ENCODE results near the gene TYK2. TPM values are rescaled to one million over a fixed set of nuclear protein-coding genes. Genes with fewer than 3 reads are reported as not detected.

TYK2 gene
- total RNA-seq, 1 experiment from 2014 or later = 118 TPM

DNA sequence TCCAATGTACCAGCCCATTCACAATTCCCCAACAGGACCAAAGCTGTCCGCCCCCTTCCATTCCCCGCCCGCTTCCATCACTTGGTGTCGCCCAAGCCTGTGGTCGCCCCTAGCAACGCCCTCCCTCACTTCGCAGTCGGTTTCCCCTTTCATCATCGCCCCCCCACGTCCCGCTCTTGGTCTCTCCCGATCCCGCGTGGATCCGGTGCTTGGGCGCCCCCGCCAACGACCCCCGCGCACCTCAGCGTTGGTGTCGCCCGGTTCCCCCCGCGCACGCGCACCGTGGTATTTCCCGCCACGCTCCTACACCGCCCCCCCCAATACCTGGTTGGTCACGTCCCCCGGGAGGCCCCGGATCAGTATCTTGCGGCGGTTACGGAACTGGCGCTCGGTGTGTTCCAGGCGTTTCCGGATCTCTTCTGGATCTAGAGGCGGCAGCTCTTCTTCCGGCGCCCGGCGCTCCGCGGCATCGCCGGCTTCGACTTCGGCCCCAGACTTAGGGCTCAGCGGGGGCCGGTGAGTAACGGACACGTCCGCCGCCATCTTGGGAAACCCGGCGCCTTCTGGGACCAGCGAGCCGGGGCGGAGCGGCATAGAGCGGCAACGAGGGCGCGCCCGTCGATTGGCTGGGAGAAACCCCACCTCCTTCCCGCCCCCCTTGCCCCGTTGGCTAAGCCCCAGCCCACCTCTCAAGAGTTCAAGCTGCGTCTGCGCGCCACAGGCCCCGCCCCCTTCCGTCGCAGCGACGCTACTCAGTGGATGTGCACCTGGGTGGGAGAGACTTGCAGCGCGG, 47.2 kb downstream of the TYK2 start, which contains the start of gene RAVER1:
Gene RAVER1 (minus strand): TSS at position 565 of the 793 bp plus-strand sequence. CDS start 22 bp downstream, at position 543.
- CTCF ChIA-PET = interaction anchor here (0.6 to 0.8 kb wide), 2 partner anchors 71 to 324 kb away, joined by 7 to 9 read pairs; no protein-coding TSS in a partner anchor
- H3K27ac ChIP-seq (ENCODE audit: low read depth, low read length, poor library complexity, severe bottlenecking) = peak within 1 kb of the TSS; percentile 99

DNA sequence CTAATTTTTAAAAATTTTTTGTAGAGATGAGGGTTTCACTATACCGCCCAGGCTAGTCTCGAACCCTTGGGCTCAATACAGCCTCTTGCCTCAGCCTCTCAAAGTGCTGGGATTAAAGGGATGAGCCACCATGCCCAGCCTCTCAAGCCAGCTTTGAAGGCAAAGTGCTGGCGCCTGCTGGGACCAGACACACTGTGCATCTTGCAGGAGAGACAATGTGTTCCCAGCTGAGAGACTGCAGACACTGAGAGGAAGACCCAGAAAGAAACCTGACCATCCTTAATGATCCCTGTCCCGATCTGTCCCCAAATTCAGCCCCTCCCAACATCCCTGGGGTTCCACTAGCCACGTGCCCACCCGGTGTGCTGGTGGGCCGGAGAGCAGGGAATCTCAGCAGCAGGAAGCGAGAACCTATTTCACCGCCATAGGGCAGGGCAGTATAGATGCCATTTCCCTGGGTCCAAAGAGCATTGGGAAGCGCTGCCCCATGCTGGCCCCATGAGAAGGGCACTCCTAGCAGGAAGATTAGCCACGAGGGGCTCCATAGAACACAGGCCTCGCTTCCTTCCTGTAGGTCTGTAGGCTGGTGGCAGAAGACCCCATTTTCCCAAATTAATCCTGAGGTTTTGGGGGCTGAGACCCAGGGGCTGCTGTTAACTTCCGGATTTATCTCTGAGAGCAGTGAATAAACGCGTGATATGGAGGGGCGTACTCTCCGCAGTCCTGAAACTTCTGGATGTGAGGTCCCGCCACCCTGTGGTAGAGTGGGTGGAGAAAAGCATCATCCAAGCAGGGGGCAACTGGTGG, 48.0 kb downstream of the TYK2 start:
- POLR2A ChIA-PET (ENCODE audit: low non-redundant PET) = no interaction called here
- Histone ChIP-seq H3K27me3 (replicated peaks; ENCODE audit: insufficient read depth, low read depth, low read length, poor library complexity) (no peaks in the 10 kb centered on the region), H3K4me3 (ENCODE audit: low read depth, low read length, poor library complexity, severe bottlenecking) (peak overlapping the region; percentile 85), H3K36me3 (ENCODE audit: insufficient read depth, low read length, poor library complexity, severe bottlenecking) (peaks cover 39% of the 10 kb centered on the region), H3K4me1 (ENCODE audit: insufficient read depth, low read length, poor library complexity, severe bottlenecking) (peaks cover 28% of the 10 kb centered on the region), H3K27ac (ENCODE audit: low read depth, low read length, poor library complexity, severe bottlenecking) (peak overlapping the region; percentile 99), H3K9me3 (ENCODE audit: low read depth, low read length, poor library complexity, severe bottlenecking) (no peaks in the 10 kb centered on the region)
- TSS peak; percentile 61 for BruUV-seq (replicated peaks)
- no peak for TF ChIP-seq CTCF (conservative IDR thresholded peaks at IDR 0.05; ENCODE audit: low read depth, low read length)
- no peak for TF ChIP-seq EZH2 (IDR thresholded peaks at IDR 0.05; ENCODE audit: borderline replicate concordance, low read depth, low read length, poor library complexity, severe bottlenecking)
- CTCF ChIA-PET = no interaction called here
- DNase-seq (ENCODE audit: low spot score) = peak; percentile 34
- intact Hi-C loops (cut with micrococcal nuclease; ENCODE audit: unreplicated experiment) = loop anchor here (2.0 kb wide), 1 partner anchor 44 kb away; the partner anchor contains the start of gene ICAM5

More for the DNA sequence above, 47.2 kb downstream of the TYK2 start, which contains the start of gene RAVER1:
- Histone ChIP-seq H3K27me3 (replicated peaks; ENCODE audit: insufficient read depth, low read depth, low read length, poor library complexity) (no peaks in the 10 kb centered on the region), H3K36me3 (ENCODE audit: insufficient read depth, low read length, poor library complexity, severe bottlenecking) (peaks cover 31% of the 10 kb centered on the region), H3K4me3 (ENCODE audit: low read depth, low read length, poor library complexity, severe bottlenecking) (peak within 1 kb of the TSS; percentile 85), H3K4me1 (ENCODE audit: insufficient read depth, low read length, poor library complexity, severe bottlenecking) (peaks cover 28% of the 10 kb centered on the region), H3K9me3 (ENCODE audit: low read depth, low read length, poor library complexity, severe bottlenecking) (no peaks in the 10 kb centered on the region)
- TF ChIP-seq CTCF (conservative IDR thresholded peaks at IDR 0.05; ENCODE audit: low read depth, low read length) = no peak
- TF ChIP-seq EZH2 (IDR thresholded peaks at IDR 0.05; ENCODE audit: borderline replicate concordance, low read depth, low read length, poor library complexity, severe bottlenecking) = no peak
- BruUV-seq (replicated peaks) = no TSS peak
- intact Hi-C loops (cut with micrococcal nuclease; ENCODE audit: unreplicated experiment) = loop anchor here (2.0 kb wide), 1 partner anchor 44 kb away; the partner anchor contains the start of gene ICAM5
- POLR2A ChIA-PET (ENCODE audit: low non-redundant PET) = interaction anchor here (0.6 to 0.7 kb wide), 2 partner anchors 27 to 320 kb away, joined by 3 to 10 read pairs; no protein-coding TSS in a partner anchor
- DNase-seq (ENCODE audit: low spot score) = peak; percentile 98

- intact Hi-C loops (cut with micrococcal nuclease; ENCODE audit: unreplicated experiment) = no loop called here
- Histone ChIP-seq H3K4me3 (ENCODE audit: low read depth, low read length, poor library complexity, severe bottlenecking) (no peak overlapping the region), H3K27ac (ENCODE audit: low read depth, low read length, poor library complexity, severe bottlenecking) (no peak overlapping the region), H3K27me3 (replicated peaks; ENCODE audit: insufficient read depth, low read depth, low read length, poor library complexity) (no peaks in the 10 kb centered on the region), H3K4me1 (ENCODE audit: insufficient read depth, low read length, poor library complexity, severe bottlenecking) (peaks cover 12% of the 10 kb centered on the region), H3K9me3 (ENCODE audit: low read depth, low read length, poor library complexity, severe bottlenecking) (no peaks in the 10 kb centered on the region), H3K36me3 (ENCODE audit: insufficient read depth, low read length, poor library complexity, severe bottlenecking) (peaks cover 64% of the 10 kb centered on the region)
- no TSS peak for BruUV-seq (replicated peaks)
- POLR2A ChIA-PET (ENCODE audit: low non-redundant PET) = no interaction called here
- TF ChIP-seq EZH2 (IDR thresholded peaks at IDR 0.05; ENCODE audit: borderline replicate concordance, low read depth, low read length, poor library complexity, severe bottlenecking) (no peak), CTCF (conservative IDR thresholded peaks at IDR 0.05; ENCODE audit: low read depth, low read length) (no peak)
- DNase-seq (ENCODE audit: low spot score) = no peak
- CTCF ChIA-PET = no interaction called here
These were observed 50.8 kb downstream of the TYK2 start for GRCh38 chr19:10329555-10329954.
